ENCODE results near the gene CNIH2.
A peak's percentile ranks its signal among the peaks of the same experiment; 100 is the strongest.

CNIH2 gene

DNA sequence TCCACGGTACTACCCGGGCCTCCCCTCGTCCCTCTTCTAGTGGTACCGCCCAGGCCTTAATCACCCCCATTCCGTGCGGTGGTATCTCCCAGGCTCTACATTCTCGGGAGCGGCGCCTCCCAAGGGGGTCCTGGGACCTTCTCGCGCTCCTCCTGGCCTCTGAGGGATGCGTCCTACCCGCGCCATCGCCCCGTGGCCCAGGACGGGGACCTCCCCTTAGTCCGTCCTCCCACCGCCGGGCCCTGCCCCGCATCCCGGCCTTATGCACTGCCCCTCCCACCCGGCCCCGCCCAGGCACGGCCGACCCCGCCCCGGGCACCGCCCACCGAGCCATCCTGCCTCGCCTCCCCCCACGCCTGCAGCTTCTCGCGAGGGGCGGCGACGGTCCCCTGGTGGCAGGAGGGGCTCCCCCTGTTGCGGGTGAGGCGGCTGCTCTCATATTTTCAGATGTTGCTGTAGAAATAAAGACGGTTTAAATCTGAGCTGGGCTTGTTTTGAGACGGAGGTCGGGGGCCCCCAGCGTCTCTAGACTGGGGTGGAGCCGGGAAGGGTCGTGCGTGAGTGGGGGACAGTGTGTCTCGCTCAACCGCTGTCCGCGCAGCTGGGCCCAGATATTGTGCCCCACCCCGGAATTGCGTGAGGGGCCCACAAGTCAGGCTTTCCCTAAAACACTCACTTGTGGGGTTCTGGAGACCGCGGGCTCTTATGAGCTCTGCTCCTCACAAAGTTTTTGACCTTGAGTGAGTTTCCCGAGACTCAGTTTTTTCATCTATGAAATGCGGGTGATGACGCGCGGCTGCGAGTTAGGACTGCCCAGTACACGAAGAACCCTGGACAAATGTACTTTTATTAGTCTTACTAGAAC lies 10.4 kb upstream of the CNIH2 start:
- DNase-seq (ENCODE audit: low read depth): no peak

DNA sequence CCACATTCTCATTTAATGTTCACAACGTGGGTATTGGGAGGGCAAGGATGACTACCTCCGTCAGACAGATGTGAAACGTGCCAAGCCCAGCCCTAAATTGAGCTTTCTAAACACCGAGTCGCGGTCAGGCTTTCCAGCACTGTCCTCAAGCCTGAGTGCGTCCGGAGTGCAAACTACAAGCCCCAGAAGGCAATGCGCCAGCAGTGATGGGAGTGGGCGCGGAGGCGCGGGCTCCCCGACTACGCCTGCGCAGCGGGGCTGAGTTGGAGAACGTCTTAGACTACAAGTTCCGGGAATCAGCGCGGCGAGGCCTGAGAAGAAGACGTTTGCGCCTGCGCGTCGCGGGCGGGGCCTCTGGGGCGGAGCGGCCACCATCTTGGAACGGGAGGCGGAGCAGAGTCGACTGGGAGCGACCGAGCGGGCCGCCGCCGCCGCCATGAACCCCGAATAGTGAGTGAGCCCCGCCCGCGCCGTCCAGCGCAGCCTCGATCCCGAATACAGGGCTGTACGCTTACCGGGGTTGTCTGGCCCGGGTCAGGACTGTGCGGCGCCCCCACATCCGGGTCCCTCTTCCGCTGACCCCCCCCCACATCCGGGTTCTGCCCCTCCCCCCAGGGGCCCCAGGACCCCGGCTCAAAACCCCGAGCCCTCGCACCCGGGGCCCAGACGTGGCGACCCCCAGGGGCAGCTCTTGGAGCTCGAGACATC lies 9.6 kb upstream of the CNIH2 start, which contains the start of gene RAB1B:
TSS of gene RAB1B (plus strand) at position 396 of the 708 bp plus-strand sequence. CDS start at position 437, 41 bp downstream.
- TF ChIP-seq, protein P1, sequence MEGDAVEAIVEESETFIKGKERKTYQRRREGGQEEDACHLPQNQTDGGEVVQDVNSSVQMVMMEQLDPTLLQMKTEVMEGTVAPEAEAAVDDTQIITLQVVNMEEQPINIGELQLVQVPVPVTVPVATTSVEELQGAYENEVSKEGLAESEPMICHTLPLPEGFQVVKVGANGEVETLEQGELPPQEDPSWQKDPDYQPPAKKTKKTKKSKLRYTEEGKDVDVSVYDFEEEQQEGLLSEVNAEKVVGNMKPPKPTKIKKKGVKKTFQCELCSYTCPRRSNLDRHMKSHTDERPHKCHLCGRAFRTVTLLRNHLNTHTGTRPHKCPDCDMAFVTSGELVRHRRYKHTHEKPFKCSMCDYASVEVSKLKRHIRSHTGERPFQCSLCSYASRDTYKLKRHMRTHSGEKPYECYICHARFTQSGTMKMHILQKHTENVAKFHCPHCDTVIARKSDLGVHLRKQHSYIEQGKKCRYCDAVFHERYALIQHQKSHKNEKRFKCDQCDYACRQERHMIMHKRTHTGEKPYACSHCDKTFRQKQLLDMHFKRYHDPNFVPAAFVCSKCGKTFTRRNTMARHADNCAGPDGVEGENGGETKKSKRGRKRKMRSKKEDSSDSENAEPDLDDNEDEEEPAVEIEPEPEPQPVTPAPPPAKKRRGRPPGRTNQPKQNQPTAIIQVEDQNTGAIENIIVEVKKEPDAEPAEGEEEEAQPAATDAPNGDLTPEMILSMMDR (IDR thresholded peaks at IDR 0.05; ENCODE audit: low read depth, low read length, missing control alignments): no peak
- peak; percentile 98 for DNase-seq (ENCODE audit: low read depth)
- peak within 1 kb of the TSS; percentile 93 for H3K4me3 ChIP-seq (ENCODE audit: low read depth, low read length)

More for the DNA sequence above, 10.4 kb upstream of the CNIH2 start:
- TF ChIP-seq, protein P1 (IDR thresholded peaks at IDR 0.05; ENCODE audit: low read depth, low read length, missing control alignments): peak; percentile 7
- peak overlapping the region; percentile 60 for H3K4me3 ChIP-seq (ENCODE audit: low read depth, low read length)

DNA sequence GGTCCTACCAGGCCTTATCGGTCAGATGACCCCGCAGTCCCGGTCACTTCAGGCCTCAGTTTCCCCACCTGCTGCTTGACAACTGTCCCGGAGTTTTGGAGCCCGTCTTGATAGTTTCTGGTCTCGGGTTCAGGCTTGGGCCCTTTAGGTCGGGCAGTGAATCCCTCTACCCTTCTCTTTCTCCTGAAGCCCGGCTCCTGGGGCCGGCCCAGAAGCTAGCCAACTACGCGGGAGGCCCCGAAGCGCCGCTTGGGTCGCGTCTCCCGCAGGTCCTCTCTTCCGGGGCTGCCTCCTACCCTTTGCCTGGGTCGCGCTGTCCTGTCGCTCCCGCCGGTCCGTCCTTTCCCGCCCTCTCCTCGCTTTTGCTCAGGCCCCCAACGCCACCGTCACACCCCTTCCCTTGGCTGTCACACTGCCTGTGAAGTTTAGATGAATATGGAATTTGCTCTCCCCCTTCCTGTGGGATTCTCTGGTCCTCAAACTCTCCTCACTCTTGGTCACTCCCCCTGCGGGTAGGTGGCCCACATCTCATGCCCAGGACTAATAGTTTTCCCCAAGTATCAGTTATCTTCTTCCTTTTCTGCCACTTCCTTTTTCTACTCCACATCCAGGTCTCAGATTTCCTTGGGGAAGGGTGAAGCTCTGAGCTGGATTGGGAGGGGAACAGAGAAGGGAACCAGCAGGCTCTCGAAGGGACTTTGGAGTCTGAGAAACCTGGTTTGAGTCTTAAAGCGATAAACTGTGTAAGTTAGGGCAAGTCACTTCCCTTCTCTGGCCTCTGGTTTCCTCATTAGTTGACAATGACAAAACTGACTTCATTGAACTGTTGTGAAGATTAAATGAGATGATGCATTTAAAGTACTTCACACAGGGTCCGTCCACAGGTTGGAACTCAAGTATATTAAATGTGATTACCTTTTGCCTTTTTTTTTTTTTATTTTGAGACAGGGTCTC lies 8.7 kb upstream of the CNIH2 start:
- H3K4me3 ChIP-seq (ENCODE audit: low read depth, low read length): peak overlapping the region; percentile 93
- no peak for DNase-seq (ENCODE audit: low read depth)
- TF ChIP-seq, protein P1 (IDR thresholded peaks at IDR 0.05; ENCODE audit: low read depth, low read length, missing control alignments): peak; percentile 21

DNA sequence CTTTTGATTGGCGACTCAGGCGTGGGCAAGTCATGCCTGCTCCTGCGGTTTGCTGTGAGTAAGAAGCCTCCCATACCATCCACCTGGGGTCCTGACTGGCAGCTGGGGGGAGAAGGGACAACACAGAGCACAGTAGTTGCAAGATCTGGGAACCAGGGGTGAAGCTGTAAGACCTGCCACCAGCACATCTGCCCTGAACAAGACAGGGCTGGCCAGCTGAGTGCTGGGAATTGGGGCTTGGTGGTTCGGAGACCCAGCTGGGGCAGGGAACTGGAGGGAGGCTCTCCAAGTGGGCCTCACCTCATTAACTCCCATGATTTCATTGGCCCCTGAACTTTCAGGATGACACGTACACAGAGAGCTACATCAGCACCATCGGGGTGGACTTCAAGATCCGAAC lies 6.2 kb upstream of the CNIH2 start:
- TF ChIP-seq, protein P1 (IDR thresholded peaks at IDR 0.05; ENCODE audit: low read depth, low read length, missing control alignments): no peak
- no peak overlapping the region for H3K4me3 ChIP-seq (ENCODE audit: low read depth, low read length)
- no peak for DNase-seq (ENCODE audit: low read depth)

DNA sequence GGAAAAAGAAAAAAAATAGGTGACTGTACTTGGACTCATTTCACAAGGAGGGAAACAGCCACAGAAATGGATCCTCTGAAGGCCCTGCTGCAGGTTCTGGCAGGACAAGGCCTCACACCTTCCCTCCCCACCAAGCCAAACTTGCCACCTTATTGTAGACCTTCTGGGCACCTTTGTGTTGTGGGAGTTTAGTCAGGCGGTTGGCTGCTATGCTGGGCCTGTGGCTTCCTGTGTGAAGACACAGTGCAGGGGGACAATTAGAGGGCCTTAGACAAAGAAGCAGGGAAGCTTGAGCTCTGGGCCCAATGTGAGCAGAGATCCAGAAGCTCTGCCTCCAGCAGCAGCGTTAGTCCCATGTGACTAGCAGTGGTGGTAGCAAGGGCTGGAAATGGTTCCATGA lies 5.4 kb upstream of the CNIH2 start:
- DNase-seq (ENCODE audit: low read depth): no peak
- TF ChIP-seq, protein P1 (IDR thresholded peaks at IDR 0.05; ENCODE audit: low read depth, low read length, missing control alignments): no peak
- no peak overlapping the region for H3K4me3 ChIP-seq (ENCODE audit: low read depth, low read length)

DNA sequence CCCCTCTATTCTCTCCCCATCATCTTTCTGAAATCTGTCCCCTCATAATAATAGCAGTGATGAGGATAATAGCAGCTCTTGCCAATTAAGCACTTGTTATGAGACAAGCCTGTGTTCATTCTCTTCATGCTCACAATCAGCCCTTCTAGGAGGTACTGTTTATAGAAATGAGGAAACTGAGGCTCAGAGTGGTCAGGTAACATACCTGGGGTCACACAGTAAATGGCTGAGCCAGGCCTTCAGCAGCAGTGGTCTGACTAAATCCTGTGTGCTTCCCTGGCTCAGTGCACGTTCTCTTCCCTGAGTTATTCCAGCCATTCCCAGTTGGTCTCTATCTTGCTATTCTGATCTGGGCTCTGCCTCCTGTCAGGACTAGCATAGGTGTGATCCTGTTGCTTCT lies 3.8 kb upstream of the CNIH2 start:
- TF ChIP-seq, protein P1 (IDR thresholded peaks at IDR 0.05; ENCODE audit: low read depth, low read length, missing control alignments): no peak
- no peak for DNase-seq (ENCODE audit: low read depth)
- H3K4me3 ChIP-seq (ENCODE audit: low read depth, low read length): no peak overlapping the region

All from GM12864 (cell line).